Transverse colon (tissue), 4 donors: Measurements from ENCODE around the gene KCNH3.

Source experiments
- CTCF ChIP-seq, 5 experiments: fragments of 200-600 bp in 3 of 5; fragments of 450-650 bp in 2 of 5; sonication (generic) in 3 of 5; IDR thresholded peaks; 1 replicate in 2 of 5; 2 replicates in 3 of 5; pipeline ENCODE4 v1.5.1; 2016 to 2017; ENCODE audit warnings: antibody characterized with exemption in 5 of 5, inconsistent platforms in 3 of 5, mild to moderate bottlenecking in 2 of 5, moderate library complexity in 1 of 5
- POLR2A ChIP-seq: fragments of 450-650 bp; IDR thresholded peaks from one replicate; pipeline ENCODE4 v1.6.1; 2016; ENCODE audit warnings: antibody characterized with exemption, mild to moderate bottlenecking, moderate library complexity
- POLR2AphosphoS5 ChIP-seq, 3 donors: sonication (generic); formaldehyde crosslinking; IDR thresholded peaks; one replicate each; pipeline ENCODE4 v1.6.1; 2016; ENCODE audit warnings: antibody characterized with exemption in 3 of 3

- TF ChIP-seq CTCF (IDR thresholded peaks at IDR 0.05) (no peak), POLR2A (no peak), POLR2AphosphoS5 (IDR thresholded peaks at IDR 0.05) (no peak)
These were observed 50.1 kb downstream of the KCNH3 start for GRCh38 chr12:49588721-49589516.
